Kidney glomerular epithelial cell (primary cell): ENCODE data around the gene SIMC1.
"Not testable (repeated sequence)": the region's sequence is repeated elsewhere in the genome, so short reads cannot be mapped to it uniquely, and the experiment has no call there.

Source experiments
- DNase-seq: peaks from one replicate; lab custom pipeline; 2025; lab: John Stamatoyannopoulos, UW

SIMC1 gene

DNA sequence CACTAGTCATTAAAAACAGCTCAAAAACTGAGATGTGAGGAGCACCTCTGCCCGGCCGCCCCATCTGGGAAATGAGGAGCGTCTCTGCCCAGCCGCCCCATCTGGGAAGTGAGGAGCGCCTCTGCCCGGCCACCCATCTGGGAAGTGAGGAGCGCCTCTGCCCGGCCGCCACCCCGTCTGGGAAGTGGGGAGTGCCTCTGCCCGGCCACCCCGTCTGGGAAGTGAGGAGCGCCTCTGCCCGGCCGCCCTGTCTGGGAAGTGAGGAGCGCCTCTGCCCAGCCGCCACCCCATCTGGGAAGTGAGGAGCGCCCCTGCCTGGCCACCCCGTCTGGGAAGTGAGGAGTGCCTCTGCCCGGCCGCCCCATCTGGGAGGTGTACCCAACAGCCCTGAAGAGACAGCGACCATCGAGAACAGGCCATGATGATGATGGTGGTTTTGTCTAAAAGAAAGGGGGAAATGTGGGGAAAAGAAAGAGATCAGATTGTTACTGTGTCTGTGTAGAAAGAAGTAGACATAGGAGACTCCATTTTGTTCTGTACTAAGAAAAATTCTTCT is 23.7 kb upstream of the SIMC1 start:
- DNase-seq, result not testable (repeated sequence)

DNA sequence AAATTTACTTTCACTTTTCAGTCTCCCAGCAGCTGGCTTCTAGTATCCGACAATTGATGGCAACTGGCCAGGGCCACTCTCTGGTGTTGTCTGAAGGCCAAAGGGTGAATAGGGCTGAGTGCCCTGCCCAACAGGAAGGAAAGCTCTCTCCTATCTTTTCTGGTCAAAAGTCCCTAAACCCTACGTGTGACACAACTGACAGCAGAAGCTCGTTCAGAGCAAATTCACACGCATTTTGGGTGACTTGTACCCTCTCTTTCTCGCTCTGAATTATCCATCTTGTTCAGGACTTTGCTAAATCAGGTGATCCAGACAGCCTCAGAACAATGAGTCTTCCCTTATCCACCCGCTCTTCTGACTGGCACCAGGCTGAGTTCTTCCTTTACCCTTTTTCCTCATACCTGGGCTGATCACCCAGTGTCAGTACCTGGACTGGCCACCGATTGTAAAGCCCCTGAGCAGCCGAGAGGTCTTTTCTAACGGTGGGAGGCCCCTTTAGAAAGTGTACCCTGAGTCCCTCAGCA is 21.8 kb upstream of the SIMC1 start:
- not testable (repeated sequence) for DNase-seq

DNA sequence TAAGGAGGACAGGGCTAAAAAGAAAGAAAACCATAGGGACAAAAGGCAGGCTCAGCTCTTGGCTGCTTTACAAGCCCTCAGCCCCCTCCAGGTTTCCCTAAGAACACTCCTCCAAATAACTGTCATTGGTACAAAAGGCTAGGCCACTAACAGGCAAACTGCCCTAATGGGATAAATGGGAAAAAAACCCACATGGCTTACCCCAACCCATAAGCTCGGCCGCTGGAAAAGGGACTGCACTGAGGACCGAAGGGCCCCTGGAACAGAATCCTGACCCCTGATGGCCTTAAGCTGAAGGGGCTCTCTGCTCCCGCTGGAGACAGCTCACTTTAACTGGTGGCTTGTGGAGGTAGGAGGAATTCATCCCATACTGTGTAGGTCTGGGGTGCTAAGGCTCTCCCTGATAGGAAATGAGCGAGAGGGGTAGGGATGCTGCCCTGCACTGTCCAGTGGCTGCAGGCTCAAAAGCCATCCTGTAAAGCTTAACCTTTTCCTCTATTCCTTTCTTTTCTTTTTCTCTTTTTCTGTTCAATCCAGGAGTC is 21.0 kb upstream of the SIMC1 start:
- DNase-seq, result not testable (repeated sequence)

DNA sequence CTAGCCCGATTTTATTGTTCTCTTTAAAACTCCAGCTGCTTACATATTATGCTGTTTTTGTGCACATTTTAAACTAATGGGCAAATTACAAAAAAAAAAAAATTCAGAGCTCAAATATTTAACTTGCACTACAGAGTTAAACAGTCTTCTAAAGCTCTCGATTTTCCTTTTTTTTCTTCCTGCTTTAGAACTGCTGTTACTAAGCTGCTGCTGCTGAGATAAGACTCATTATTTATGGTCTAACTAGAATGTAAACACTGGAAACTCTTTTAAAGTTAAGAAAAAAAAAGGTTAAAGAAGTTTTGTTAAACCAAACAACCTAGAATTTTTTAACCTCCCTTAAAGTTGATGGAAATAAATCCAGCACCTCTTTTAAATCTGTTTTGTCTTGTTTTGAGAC is 20.5 kb upstream of the SIMC1 start:
- DNase-seq, result not testable (repeated sequence)

DNA sequence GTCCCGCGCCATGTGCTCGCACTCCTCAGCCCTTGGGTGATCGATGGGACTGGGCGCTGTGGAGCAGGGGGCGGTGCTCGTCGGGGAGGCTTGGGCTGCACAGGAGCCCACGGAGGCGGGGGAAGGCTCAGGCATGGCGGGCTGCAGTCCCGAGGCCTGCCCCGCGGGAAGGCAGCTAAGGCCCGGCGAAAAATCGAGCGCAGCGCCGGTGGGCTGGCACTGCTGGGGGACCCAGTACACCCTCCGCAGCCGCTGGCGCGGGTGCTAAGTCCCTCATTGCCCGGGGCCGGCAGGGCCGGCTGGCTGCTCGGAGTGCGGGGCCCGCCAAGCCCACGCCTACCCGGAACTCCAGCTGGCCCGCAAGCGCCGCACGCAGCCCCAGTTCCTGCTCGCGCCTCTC is 16.2 kb upstream of the SIMC1 start:
- not testable (repeated sequence) for DNase-seq

DNA sequence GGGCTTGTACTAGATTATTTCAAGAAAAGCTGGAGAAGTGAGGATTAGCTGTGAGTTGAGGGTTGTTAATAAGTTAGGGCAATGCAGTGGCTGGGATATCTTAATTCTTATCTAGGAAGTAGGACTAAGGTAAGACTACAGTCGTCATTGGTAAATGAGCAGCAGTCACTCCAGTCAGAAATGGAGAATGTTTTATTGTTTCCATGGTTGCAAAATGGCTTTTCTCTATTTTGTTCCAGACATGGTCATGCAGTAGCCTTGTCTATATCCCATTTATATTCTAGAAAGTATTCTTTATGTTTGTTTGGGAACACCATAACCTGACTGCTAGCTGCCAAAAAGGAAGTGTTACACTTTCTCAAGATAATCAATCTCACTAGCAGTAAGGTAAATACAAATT is 9.9 kb upstream of the SIMC1 start:
- not testable (repeated sequence) for DNase-seq

DNA sequence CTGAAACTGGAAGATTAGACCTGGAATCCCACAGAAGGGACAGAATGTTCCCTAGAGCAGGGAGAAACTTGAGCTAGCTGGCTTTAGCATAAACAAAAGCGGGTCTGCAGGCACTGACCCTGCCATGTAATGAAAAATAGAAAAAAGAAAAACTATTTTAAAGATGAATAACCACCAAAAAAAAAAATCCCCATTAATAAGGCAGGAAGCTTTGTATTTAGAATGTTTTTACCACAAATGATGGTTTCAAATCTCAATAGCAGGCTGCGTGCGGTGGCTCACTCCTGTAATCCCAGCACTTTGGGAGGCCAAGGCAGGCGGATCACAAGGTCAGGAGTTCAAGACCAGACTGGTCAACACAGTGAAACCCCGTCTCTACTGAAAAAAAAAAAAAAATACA is 5.0 kb upstream of the SIMC1 start:
- not testable (repeated sequence) for DNase-seq

DNA sequence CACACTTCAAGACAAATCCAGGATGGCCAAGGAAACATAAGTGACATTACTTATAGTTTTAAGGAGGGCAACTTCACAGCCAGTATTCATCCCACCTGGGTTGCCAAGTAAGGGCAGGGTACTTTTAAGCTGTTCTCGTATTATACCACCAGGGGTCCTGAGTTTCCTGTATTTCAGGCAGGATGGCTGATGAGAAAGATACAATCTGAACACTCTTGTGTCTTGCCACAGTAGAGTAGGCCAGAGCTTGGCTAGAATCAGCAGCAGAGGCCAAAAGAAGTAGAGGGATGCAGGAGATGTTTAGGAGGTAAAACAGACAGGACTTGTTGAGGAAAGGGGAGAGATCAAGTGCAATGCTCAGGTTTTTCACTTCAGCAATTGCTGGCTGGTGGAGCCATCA is 3.1 kb upstream of the SIMC1 start:
- not testable (repeated sequence) for DNase-seq

DNA sequence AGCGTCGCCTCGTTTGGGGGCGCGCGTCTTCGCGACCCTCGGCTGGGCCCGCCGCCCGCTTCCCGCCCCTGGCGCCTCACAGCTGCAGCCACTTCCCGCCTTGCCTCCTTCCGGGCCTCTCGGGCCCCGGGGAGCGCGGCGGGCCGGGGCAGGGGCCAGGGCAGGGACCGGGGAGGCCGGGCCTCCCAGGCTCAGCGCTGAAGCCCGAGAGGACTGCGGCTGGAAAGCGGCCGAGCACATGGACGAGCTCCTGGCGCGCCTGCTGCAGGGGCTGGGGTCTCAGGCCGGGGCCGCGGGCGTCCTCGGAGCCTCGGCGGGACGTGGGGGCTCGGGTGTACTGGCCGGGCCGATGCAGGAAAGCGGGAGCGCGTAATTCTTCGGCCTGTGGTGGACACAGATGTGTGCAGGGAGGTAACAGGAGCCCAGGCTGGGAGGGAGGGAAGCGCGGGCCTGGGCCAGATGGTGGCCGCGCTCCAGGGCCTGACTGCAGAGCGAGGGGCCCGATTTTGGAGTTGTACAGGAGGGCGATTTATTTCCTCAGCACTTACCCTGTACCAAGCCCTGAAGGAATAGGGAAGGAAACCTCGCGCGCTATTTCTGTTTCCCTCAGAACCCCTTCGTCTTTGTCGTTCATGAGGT is 540 bp downstream of the SIMC1 start:
- not testable (repeated sequence) for DNase-seq

DNA sequence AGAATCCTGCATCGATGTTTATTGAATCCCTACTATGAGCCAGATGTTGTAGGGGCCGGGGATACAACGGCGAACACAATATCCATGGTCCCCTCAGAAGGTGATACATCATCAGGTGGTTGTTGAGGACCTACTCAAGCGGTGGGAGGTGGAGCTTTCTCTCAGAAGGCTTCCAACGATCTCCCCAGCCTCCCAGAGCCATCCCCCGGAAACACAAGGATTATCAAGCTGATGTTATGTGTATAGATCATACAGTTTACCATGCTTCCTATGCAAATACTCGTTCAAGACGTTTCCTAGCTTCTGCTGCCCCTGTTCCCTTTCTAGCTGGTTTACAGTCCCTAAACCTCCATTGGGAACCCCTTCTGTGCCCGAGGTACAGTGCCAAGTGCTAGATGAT is 1.1 kb downstream of the SIMC1 start:
- DNase-seq, result not testable (repeated sequence)

DNA sequence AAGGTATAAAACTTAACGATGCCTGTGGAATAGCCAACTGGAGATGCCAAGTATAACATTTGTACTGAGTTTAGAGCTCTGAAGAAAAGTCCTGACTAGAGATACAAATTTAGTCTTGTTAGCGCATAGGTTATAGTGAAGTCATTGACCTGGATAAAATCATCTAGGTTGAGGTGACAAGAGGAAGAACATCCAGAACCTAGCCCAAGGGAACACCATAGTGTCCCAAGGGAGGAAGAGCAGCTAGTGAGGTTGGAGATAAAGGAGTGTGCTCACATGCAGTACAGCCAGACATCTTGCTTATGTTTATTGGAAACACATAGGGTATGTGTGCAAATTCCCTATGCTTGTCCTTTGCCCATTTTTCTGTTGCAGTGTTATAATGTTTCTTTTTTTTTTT is 6.1 kb downstream of the SIMC1 start:
- DNase-seq, result not testable (repeated sequence)

DNA sequence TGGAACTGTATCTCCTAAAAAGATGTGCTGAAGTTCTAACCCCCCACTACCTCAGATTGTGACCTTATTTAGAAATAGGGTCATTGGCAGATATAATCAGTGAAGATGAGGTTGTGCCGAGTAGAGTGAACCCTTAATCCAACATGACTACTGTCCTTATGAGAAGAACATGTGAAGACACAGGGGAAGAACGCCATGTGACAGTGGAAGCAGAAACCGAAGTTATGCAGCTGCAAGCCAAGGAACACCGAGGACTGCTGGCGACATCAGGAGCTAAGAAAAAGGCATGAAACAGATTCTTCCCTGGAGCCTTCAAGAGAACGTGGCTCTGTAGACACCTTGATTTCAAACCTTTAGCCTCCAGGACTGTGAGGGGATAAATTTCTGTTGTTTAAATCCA is 6.8 kb downstream of the SIMC1 start:
- DNase-seq, result not testable (repeated sequence)

DNA sequence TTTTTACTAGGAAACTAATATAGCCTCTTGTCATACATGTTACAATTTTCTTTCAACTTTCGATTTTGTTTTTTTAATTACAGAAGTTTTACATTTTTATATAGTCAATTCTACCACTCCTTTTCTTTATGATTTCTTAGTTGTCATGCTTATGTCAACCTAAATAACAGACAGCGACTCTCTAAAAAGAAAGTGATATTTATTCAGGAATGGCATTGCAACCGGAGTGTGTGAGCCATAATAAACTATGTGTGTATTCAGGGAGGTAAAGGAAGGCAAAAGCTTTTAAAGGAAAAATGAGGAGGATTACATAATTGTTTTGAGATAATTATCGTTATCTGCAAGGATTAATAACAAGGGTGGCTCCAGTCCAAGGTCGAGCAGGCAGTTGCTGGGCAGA is 7.3 kb downstream of the SIMC1 start:
- DNase-seq, result not testable (repeated sequence)

DNA sequence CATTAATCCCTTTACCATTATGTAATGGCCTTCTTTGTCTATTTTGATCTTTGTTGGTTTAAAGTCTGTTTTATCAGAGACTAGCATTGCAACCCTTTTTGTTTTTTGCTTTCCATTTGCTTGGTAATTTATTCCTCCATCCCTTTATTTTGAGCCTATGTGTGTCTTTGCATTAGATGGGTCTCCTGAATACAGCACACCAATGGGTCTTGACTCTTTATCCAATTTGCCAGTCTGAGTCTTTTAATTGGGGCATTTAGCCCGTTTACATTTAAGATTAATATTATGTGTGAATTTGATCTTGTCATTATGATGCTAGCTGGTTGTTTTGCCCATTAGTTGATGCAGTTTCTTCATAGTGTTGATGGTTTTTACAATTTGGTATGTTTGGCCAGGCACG is 12.5 kb downstream of the SIMC1 start:
- DNase-seq, result not testable (repeated sequence)

DNA sequence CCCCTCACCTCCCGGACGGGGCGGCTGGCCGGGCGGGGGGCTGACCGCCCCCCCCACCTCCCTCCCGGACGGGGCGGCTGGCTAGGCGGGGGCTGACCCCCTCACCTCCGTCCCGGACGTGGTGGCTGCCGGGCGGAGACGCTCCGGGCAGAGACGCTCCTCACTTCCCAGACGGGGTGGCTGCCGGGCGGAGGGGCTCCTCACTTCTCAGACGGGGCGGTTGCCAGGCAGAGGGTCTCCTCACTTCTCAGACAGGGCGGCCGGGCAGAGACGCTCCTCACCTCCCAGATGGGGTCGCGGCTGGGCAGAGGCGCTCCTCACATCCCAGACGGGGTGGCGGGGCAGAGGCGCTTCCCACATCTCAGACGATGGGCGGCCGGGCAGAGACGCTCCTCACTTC is 13.9 kb downstream of the SIMC1 start:
- DNase-seq, result not testable (repeated sequence)

DNA sequence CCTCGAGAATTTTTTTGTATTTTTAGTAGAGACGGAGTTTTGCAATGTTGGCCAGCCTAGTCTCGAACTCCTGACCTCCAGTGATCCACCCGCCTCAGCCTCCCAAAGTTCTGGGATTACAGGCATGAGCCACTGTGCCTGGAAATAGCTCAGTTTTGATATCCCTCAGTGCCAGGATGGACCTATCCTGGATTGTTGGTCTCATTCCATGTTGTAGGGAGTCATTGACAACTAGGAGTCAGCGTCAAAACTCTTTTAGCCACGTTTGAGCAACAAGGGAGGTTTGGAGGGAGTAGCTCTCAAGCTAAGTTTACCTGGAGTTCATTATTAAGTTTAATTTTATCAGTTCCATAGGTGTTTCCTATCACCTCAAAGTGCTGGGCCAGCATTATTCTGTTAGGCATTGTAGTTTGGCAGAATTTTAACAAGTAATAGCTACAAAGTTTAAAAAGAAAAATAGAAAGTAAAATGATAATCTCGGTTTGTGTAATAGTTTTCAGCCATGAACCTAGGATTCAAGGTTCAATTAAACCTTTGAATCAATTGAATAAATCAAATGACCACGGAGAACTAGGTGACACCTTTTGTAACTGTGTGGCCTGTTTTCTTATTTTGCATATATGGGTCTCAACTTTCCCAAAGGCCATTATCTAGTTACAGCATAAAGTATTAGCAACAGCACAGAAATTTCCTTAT is 15.3 kb downstream of the SIMC1 start:
- DNase-seq, result not testable (repeated sequence)

DNA sequence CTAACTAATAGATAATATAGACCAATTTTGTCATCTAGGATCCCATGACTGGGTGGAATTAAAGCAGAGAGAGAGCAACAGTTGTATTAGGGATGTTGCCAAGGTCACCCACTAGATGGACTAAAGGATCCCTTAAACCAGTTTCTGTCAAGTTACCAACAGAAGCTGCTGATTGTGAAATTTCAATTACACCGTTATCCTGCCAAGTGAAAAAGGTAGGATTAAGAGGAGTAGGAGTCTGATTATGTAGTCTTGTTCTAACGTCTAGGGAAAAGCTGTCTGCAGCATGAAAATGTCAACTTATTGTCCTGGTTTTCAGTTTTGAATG is 15.8 kb downstream of the SIMC1 start:
- DNase-seq, result not testable (repeated sequence)

DNA sequence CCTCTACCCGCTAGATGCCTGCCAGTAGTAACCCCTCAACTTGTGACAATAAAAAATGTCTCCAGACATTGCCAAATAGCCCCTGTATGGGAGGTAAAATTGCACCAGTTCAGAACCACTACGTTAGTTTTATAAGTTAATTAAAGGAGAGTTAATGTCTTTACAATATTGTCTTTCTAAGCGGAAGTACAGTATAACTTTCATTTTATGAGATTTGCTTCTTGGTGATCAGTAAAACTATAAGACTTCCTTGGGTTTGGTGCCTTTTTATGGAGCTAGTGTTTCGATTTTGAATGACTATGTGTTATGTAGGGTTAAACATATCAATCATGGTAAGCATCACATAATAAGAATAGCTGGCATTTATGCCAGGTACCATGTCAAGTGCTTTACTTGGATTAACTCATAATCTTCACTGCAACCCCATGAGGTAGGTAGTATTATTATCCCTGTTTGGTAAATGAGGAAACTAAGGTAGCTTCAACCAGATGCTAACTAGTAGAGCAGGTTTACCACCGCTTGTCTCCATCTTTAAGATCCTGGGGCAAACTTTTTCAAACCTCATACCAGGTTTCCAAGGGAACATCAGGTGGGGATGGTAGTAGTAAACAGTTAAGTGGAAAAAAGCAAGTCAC is 19.8 kb downstream of the SIMC1 start:
- not testable (repeated sequence) for DNase-seq

DNA sequence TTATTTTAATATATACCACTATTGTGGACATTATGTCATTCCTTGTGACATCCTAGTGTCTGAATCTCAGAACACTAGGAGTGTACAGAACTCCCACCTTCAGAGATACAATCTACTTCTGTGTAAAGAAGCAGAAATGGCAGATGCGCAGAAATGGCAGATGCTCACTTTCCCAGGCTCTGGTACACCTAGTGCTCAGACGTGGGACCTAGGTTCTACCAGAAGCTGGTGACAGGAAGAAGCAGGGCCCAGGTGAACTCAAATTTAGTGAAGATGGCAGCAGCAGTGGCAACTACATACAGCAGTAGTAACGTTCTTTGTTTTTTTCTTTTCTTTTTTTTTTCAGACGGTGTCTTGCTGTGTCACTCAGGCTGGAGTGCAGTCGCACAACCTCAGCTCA is 22.5 kb downstream of the SIMC1 start:
- not testable (repeated sequence) for DNase-seq

DNA sequence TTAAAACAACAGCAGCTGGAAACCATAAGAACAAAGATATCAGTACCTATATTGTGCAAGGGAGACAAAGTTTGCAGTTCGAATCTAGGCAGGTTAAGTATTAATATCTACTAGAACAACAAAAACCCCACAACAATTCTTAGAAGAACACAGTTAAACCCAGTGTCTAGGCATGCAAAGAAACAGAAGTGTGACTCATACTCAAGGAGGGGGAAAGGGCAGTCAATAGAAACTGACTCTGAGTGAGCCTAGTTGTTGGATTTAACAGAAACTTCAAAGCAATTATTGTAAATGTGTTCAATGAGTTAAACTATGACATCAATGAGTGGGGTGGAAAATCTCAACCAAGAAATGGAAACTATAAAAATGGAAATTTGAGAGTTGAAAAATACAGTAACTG is 28.2 kb downstream of the SIMC1 start:
- DNase-seq, result not testable (repeated sequence)

DNA sequence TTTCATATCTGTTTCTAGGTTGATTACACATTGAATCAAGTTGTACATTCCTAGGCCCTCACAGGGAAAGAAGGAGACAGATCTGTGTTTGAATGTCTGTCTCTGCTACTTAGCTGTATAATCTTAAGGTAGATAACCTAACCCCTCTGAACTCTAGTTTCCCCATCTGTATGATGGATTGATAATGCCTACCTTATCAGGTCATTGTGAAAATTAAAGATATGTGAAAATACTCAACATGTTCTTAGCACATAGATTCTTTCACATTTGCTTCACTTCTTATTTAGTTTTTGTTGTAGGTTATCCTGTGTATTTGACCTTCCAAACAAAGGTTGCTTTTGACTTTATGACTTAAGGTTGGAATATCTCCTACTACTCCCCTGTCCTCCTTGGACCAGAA is 50.8 kb downstream of the SIMC1 start:
- DNase-seq, result not testable (repeated sequence)

DNA sequence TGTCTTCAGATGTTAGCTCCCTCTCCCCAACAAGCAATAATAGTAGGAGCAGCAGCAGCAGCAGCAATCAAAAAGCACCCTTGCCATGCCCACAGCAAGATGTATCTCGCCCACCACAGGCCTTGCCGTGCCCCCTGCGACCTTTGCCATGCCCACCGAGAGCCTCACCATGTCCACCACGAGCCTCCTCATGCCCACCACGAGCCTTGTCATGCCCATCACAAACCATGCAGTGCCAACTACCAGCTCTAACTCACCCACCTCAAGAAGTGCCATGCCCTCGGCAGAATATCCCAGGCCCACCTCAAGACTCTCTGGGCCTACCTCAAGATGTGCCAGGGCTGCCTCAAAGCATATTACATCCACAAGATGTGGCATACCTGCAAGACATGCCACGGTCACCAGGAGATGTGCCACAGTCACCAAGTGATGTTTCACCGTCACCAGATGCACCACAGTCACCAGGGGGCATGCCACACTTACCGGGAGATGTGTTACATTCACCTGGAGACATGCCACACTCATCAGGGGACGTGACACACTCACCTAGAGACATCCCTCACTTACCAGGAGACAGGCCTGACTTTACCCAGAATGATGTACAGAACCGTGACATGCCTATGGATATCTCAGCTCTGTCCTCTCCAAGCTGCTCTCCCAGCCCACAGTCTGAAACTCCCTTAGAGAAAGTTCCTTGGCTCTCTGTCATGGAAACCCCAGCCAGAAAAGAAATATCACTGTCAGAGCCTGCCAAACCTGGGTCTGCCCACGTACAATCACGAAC is 52.0 kb downstream of the SIMC1 start:
- not testable (repeated sequence) for DNase-seq
